Measurements from ENCODE around the gene ZP1.
A peak's percentile ranks its signal among the peaks of the same experiment; 100 is the strongest.

Gene ZP1

GRCh38 chr11:60923326-60923725, 56.0 kb downstream of the ZP1 start:
- Mint-ChIP-seq H3K27me3 (no peaks in the 10 kb centered on the region), H3K9me3 (no peaks in the 10 kb centered on the region), H3K4me1 (peaks cover 35% of the 10 kb centered on the region), H3K4me3 (peak overlapping the region; percentile 66), H3K27ac (no peak overlapping the region), H3K36me3 (peaks cover 29% of the 10 kb centered on the region)
- DNase-seq (ENCODE audit: low spot score in 2 of 2) (no peak), ATAC-seq (ENCODE audit: low read depth) (no peak)

GRCh38 chr11:60923800-60924109, 56.4 kb downstream of the ZP1 start:
- Mint-ChIP-seq H3K9me3 (no peaks in the 10 kb centered on the region), H3K4me1 (peaks cover 35% of the 10 kb centered on the region), H3K27ac (no peak overlapping the region), H3K4me3 (peak overlapping the region; percentile 73), H3K27me3 (no peaks in the 10 kb centered on the region), H3K36me3 (peaks cover 29% of the 10 kb centered on the region)
- ATAC-seq (ENCODE audit: low read depth) = no peak
- DNase-seq (ENCODE audit: low spot score in 2 of 2) = no peak

GRCh38 chr11:60924110-60924905, 57.0 kb downstream of the ZP1 start, which contains the start of gene TMEM132A:
Gene TMEM132A, plus strand, starts transcription at chr11:60924460. Its CDS starts 174 bp downstream, at chr11:60924634.
- Mint-ChIP-seq H3K36me3 (peaks cover 28% of the 10 kb centered on the region), H3K27me3 (no peaks in the 10 kb centered on the region), H3K9me3 (no peaks in the 10 kb centered on the region), H3K27ac (peak within 1 kb of the TSS; percentile 61), H3K4me1 (peaks cover 34% of the 10 kb centered on the region), H3K4me3 (peak within 1 kb of the TSS; percentile 74)
- ATAC-seq (ENCODE audit: low read depth) (peak; percentile 48), DNase-seq (ENCODE audit: low spot score in 2 of 2) (no peak)
